GM18867 (cell line): ENCODE results near the gene FRMD1.

Source experiments
- ATAC-seq: cut with Tn5 transposase; IDR thresholded peaks from one replicate; pipeline ENCODE4 v1.9.1; 2021; ENCODE audit warnings: mild to moderate bottlenecking, moderate library complexity; ENCODE audit not compliant: unreplicated experiment

The FRMD1 gene

GRCh38 chr6:168096271-168096764, 17.3 kb upstream of the FRMD1 start:
- ATAC-seq, result no peak

- ATAC-seq, result no peak
Observed at GRCh38 chr6:168095716-168096250, 16.8 kb upstream of the FRMD1 start.

- no peak for ATAC-seq
Observed at GRCh38 chr6:168095171-168095691, 16.2 kb upstream of the FRMD1 start.

- no peak for ATAC-seq
Observed at GRCh38 chr6:168093634-168094033, 14.6 kb upstream of the FRMD1 start.

GRCh38 chr6:168093071-168093505, 14.1 kb upstream of the FRMD1 start:
- ATAC-seq, result no peak

- ATAC-seq, result no peak
Observed at GRCh38 chr6:168092541-168092940, 13.5 kb upstream of the FRMD1 start.

GRCh38 chr6:168091381-168092264, 12.6 kb upstream of the FRMD1 start:
- no peak for ATAC-seq

GRCh38 chr6:168090706-168091105, 11.7 kb upstream of the FRMD1 start:
- no peak for ATAC-seq

- no peak for ATAC-seq
Observed at GRCh38 chr6:168090064-168090690, 11.2 kb upstream of the FRMD1 start.

GRCh38 chr6:168089186-168090063, 10.4 kb upstream of the FRMD1 start:
- no peak for ATAC-seq

GRCh38 chr6:168088161-168089053, 9.4 kb upstream of the FRMD1 start:
- no peak for ATAC-seq

- ATAC-seq, result no peak
Observed at GRCh38 chr6:168087436-168088160, 8.6 kb upstream of the FRMD1 start.

GRCh38 chr6:168086616-168087015, 7.6 kb upstream of the FRMD1 start:
- no peak for ATAC-seq

- no peak for ATAC-seq
Observed at GRCh38 chr6:168086066-168086465, 7.1 kb upstream of the FRMD1 start.

GRCh38 chr6:168084465-168085160, 5.6 kb upstream of the FRMD1 start:
- no peak for ATAC-seq

GRCh38 chr6:168083514-168083885, 4.5 kb upstream of the FRMD1 start:
- no peak for ATAC-seq

- no peak for ATAC-seq
Observed at GRCh38 chr6:168082860-168083513, 4.0 kb upstream of the FRMD1 start.
